ENCODE results near the gene RETREG1.

DNA sequence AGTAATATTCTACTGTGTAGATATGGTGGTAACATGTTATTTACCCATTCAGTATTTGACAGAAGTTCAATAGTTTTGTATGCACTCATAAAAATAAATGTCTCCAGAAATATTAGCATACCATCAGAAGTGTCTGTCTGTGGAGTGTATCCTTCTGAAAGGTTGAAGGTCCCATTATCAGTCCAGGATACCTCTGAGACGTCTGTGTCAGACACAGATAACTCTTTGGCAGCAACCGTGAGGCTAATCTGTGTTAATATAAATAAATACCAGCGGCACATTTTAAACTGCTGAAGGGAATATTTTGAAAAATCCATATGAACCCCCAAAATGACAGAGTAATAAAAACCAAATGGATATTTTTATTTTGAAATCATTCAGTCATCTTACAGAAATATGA lies 139.3 kb downstream of the RETREG1 start:
- TF ChIP-seq, protein P1, sequence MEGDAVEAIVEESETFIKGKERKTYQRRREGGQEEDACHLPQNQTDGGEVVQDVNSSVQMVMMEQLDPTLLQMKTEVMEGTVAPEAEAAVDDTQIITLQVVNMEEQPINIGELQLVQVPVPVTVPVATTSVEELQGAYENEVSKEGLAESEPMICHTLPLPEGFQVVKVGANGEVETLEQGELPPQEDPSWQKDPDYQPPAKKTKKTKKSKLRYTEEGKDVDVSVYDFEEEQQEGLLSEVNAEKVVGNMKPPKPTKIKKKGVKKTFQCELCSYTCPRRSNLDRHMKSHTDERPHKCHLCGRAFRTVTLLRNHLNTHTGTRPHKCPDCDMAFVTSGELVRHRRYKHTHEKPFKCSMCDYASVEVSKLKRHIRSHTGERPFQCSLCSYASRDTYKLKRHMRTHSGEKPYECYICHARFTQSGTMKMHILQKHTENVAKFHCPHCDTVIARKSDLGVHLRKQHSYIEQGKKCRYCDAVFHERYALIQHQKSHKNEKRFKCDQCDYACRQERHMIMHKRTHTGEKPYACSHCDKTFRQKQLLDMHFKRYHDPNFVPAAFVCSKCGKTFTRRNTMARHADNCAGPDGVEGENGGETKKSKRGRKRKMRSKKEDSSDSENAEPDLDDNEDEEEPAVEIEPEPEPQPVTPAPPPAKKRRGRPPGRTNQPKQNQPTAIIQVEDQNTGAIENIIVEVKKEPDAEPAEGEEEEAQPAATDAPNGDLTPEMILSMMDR (IDR thresholded peaks at IDR 0.05; ENCODE audit: low read length), result no peak
- TF ChIP-seq EZH2 (optimal IDR thresholded peaks at IDR 0.05; ENCODE audit: low read depth, low read length) (no peak), EZH2phosphoT487 (IDR thresholded peaks at IDR 0.05; ENCODE audit: low read length) (no peak)
